OCI-LY1 (cell line): ENCODE results near the gene MOB3C.

Experiments used
- H2AFZ ChIP-seq: fragments of 200-600 bp; sonication (generic), shearing (Covaris generic); 2 replicates; pipeline ENCODE4 v1.6.0; 2014; ENCODE audit warnings: antibody characterized with exemption, mild to moderate bottlenecking, low read length
- H3F3A ChIP-seq: fragments of 200-600 bp; sonication (generic), shearing (Covaris generic); 2 replicates; pipeline ENCODE4 v1.6.0; 2014; ENCODE audit warnings: mild to moderate bottlenecking, antibody characterized with exemption, low read length, moderate library complexity; ENCODE audit not compliant: insufficient read depth
- H3K27ac ChIP-seq: fragments of 200-600 bp; sonication (generic); 2 replicates; pipeline ENCODE4 v1.5.1; 2014; ENCODE audit warnings: low read length, mixed run types, mild to moderate bottlenecking, low read depth; ENCODE audit not compliant: poor library complexity, severe bottlenecking
- H3K27me3 ChIP-seq: fragments of 200-600 bp; sonication (generic); 2 replicates; pipeline ENCODE4 v1.6.0; 2014; ENCODE audit warnings: antibody characterized with exemption, mild to moderate bottlenecking, low read length, moderate library complexity; ENCODE audit not compliant: insufficient read depth
- H3K36me3 ChIP-seq: fragments of 200-600 bp; sonication (generic); 2 replicates; pipeline ENCODE4 v1.6.1; 2014; ENCODE audit warnings: mild to moderate bottlenecking, antibody characterized with exemption, low read length, moderate library complexity, mixed read lengths; ENCODE audit not compliant: insufficient read depth
- H3K4me1 ChIP-seq: fragments of 200-600 bp; sonication (generic); 2 replicates; pipeline ENCODE4 v1.5.1; 2014; ENCODE audit warnings: mild to moderate bottlenecking, low read length, moderate library complexity; ENCODE audit not compliant: insufficient read depth, severe bottlenecking
- H3K4me2 ChIP-seq: fragments of 200-600 bp; sonication (generic), shearing (Covaris generic); 2 replicates; pipeline ENCODE4 v1.6.1; 2014; ENCODE audit warnings: low read length
- H3K4me3 ChIP-seq: fragments of 200-600 bp; sonication (generic); 2 replicates; pipeline ENCODE4 v1.5.1; 2014; ENCODE audit warnings: low read length, low read depth, mild to moderate bottlenecking, mixed read lengths; ENCODE audit not compliant: poor library complexity, severe bottlenecking
- H3K79me2 ChIP-seq: fragments of 200-600 bp; shearing (Covaris generic); 2 replicates; pipeline ENCODE4 v1.6.1; 2016; ENCODE audit warnings: mixed run types, low read length, mixed read lengths; ENCODE audit not compliant: insufficient read depth
- H3K9ac ChIP-seq: fragments of 200-600 bp; sonication (generic), shearing (Covaris generic); 2 replicates; pipeline ENCODE4 v1.6.1; 2014; ENCODE audit warnings: mild to moderate bottlenecking, low read length, mixed read lengths
- H3K9me2 ChIP-seq: fragments of 200-600 bp; sonication (generic), shearing (Covaris generic); 2 replicates; pipeline ENCODE4 v1.6.1; 2014; ENCODE audit warnings: low read depth, mild to moderate bottlenecking, low read length, mixed read lengths
- H3K9me3 ChIP-seq: fragments of 200-600 bp; shearing (Covaris generic); 2 replicates; pipeline ENCODE4 v1.6.1; 2014; ENCODE audit warnings: low read length, mixed read lengths
- H4K20me1 ChIP-seq: fragments of 200-600 bp; sonication (generic), shearing (Covaris generic); 2 replicates; pipeline ENCODE4 v1.6.0; 2016; ENCODE audit warnings: mild to moderate bottlenecking, low read length; ENCODE audit not compliant: insufficient read depth
- CTCF ChIP-seq: fragments of 200-600 bp; sonication (generic), shearing (Covaris generic); IDR thresholded peaks from 2 replicates; pipeline ENCODE4 v1.5.1; 2017; ENCODE audit warnings: mild to moderate bottlenecking, antibody characterized with exemption, low read length, moderate library complexity, mixed read lengths
- EZH2 ChIP-seq: fragments of 200-600 bp; sonication (generic), shearing (Covaris generic); IDR thresholded peaks from 2 replicates; pipeline ENCODE4 v1.8.0; 2017; ENCODE audit warnings: borderline replicate concordance, mixed run types, mild to moderate bottlenecking, antibody characterized with exemption, low read length, moderate library complexity, mixed read lengths

Gene MOB3C

GRCh38 chr1:46575778-46576177, 40.8 kb downstream of the MOB3C start:
- no peak overlapping the region for H3K4me3 ChIP-seq
- no peaks in the 10 kb centered on the region for H4K20me1 ChIP-seq
- no peak overlapping the region for H2AFZ ChIP-seq
- H3K36me3 ChIP-seq: peaks cover 5% of the 10 kb centered on the region; the same call in 1 of the 2 replicates
- no peaks in the 10 kb centered on the region for H3F3A ChIP-seq
- H3K79me2 ChIP-seq: no peaks in the 10 kb centered on the region
- TF ChIP-seq EZH2: no peak
- TF ChIP-seq CTCF: no peak
- H3K27ac ChIP-seq: no peak overlapping the region
- H3K4me2 ChIP-seq: no peak overlapping the region
- no peaks in the 10 kb centered on the region for H3K9me2 ChIP-seq
- H3K4me1 ChIP-seq: no peaks in the 10 kb centered on the region
- no peaks in the 10 kb centered on the region for H3K9me3 ChIP-seq
- H3K27me3 ChIP-seq: no peaks in the 10 kb centered on the region
- H3K9ac ChIP-seq: no peak overlapping the region

GRCh38 chr1:46575300-46575699, 41.3 kb downstream of the MOB3C start:
- Histone ChIP-seq H3K27ac (no peak overlapping the region), H3K4me1 (no peaks in the 10 kb centered on the region), H3K27me3 (no peaks in the 10 kb centered on the region), H3K79me2 (no peaks in the 10 kb centered on the region), H3F3A (no peaks in the 10 kb centered on the region), H3K9ac (no peak overlapping the region), H3K4me3 (no peak overlapping the region), H4K20me1 (no peaks in the 10 kb centered on the region), H2AFZ (no peak overlapping the region), H3K9me3 (no peaks in the 10 kb centered on the region), H3K4me2 (no peak overlapping the region), H3K9me2 (no peaks in the 10 kb centered on the region), H3K36me3 (peaks cover 5% of the 10 kb centered on the region; the same call in 1 of the 2 replicates)
- TF ChIP-seq EZH2 (no peak), CTCF (no peak)

- Histone ChIP-seq H3K36me3 (peaks cover 5% of the 10 kb centered on the region; the same call in 1 of the 2 replicates), H3K27ac (no peak overlapping the region), H3K79me2 (no peaks in the 10 kb centered on the region), H3K27me3 (no peaks in the 10 kb centered on the region), H3K9me2 (no peaks in the 10 kb centered on the region), H2AFZ (no peak overlapping the region), H3K9ac (no peak overlapping the region), H3K4me1 (no peaks in the 10 kb centered on the region), H4K20me1 (no peaks in the 10 kb centered on the region), H3K9me3 (no peaks in the 10 kb centered on the region), H3F3A (no peaks in the 10 kb centered on the region), H3K4me3 (no peak overlapping the region), H3K4me2 (no peak overlapping the region)
- TF ChIP-seq EZH2 (no peak), CTCF (no peak)
Observed at GRCh38 chr1:46571691-46572225, 44.9 kb downstream of the MOB3C start.
